HEK293 (cell line): ENCODE measurements around the gene TNFRSF8.

ENCODE experiments used
- CTCF ChIA-PET: fragments of 350-600 bp; formaldehyde crosslinking; extraction: SDS; loops from one replicate; lab custom pipeline; 2021; ENCODE audit warnings: antibody characterized with exemption; lab: Yijun Ruan, JAX
- POLR2A ChIA-PET: fragments of 300-600 bp; formaldehyde crosslinking; extraction: SDS; loops from one replicate; lab custom pipeline; 2020; ENCODE audit warnings: antibody characterized with exemption, inconsistent platforms; lab: Yijun Ruan, JAX
- H3K27ac ChIP-seq: fragments of 200-500 bp; sonication (Bioruptor generic); 2 replicates; pipeline ENCODE4 v1.5.1; 2014; ENCODE audit warnings: low read depth, low read length, control low read depth, inconsistent platforms; ENCODE audit errors: extremely low read depth
- H3K36me3 ChIP-seq, 2 experiments: fragments of 200-500 bp in 1 of 2; sonication (Bioruptor generic) in 1 of 2; 1 replicate in 1 of 2; 2 replicates in 1 of 2; pipeline ENCODE4 v1.5.1; 2014 to 2017; ENCODE audit warnings: inconsistent platforms in 2 of 2, low read length in 2 of 2; ENCODE audit not compliant: control insufficient read depth in 2 of 2, insufficient read depth in 1 of 2
- H3K4me1 ChIP-seq: fragments of 200-500 bp; sonication (Bioruptor generic); 2 replicates; pipeline ENCODE4 v1.5.1; 2014; ENCODE audit warnings: mild to moderate bottlenecking, low read length, inconsistent platforms; ENCODE audit not compliant: control insufficient read depth, insufficient read depth
- H3K4me3 ChIP-seq: 2 replicates; pipeline ENCODE4 v1.5.1; 2011; ENCODE audit warnings: low read depth, mild to moderate bottlenecking, control low read depth, low read length, moderate library complexity
- H3K9me3 ChIP-seq: fragments of 200-500 bp; sonication (Bioruptor generic); 2 replicates; pipeline ENCODE4 v1.5.1; 2014; ENCODE audit warnings: low read depth, low read length, inconsistent platforms; ENCODE audit not compliant: control insufficient read depth, insufficient read depth
- EGR2 ChIP-seq: fragments of 450-650 bp; formaldehyde crosslinking; IDR thresholded peaks from 2 replicates; pipeline ENCODE4 v1.5.1; 2016; ENCODE audit warnings: low read depth, missing biosample characterization, missing genetic modification characterization
- HOXA7 ChIP-seq: sonication (generic); formaldehyde crosslinking; IDR thresholded peaks from 2 replicates; pipeline ENCODE4 v1.8.1; 2022; ENCODE audit warnings: missing genetic modification reagents, borderline replicate concordance
- KLF10 ChIP-seq: fragments of 450-650 bp; IDR thresholded peaks from 2 replicates; pipeline ENCODE4 v1.5.1; 2018; ENCODE audit warnings: missing biosample characterization, mild to moderate bottlenecking, missing genetic modification characterization
- MYNN ChIP-seq: fragments of 450-650 bp; formaldehyde crosslinking; IDR thresholded peaks from 2 replicates; pipeline ENCODE4 v1.5.1; 2016; ENCODE audit warnings: missing biosample characterization, missing genetic modification characterization, borderline replicate concordance
- OVOL3 ChIP-seq: fragments of 450-650 bp; formaldehyde crosslinking; IDR thresholded peaks from 2 replicates; pipeline ENCODE4 v1.5.1; 2016; ENCODE audit warnings: missing biosample characterization, missing genetic modification characterization
- PRDM1 ChIP-seq: fragments of 450-650 bp; formaldehyde crosslinking; IDR thresholded peaks from 2 replicates; pipeline ENCODE4; 2016; ENCODE audit warnings: missing biosample characterization, missing genetic modification characterization
- SCRT2 ChIP-seq: fragments of 450-650 bp; formaldehyde crosslinking; IDR thresholded peaks from 2 replicates; pipeline ENCODE4 v1.5.1; 2016; ENCODE audit warnings: missing biosample characterization, missing genetic modification characterization
- SP7 ChIP-seq: fragments of 450-650 bp; formaldehyde crosslinking; IDR thresholded peaks from 2 replicates; pipeline ENCODE4 v1.5.1; 2016; ENCODE audit warnings: missing biosample characterization, missing genetic modification characterization
- YY2 ChIP-seq: fragments of 450-650 bp; formaldehyde crosslinking; IDR thresholded peaks from 2 replicates; pipeline ENCODE4 v1.5.1; 2016; ENCODE audit warnings: missing biosample characterization, missing genetic modification characterization
- ZBTB48 ChIP-seq: fragments of 450-650 bp; formaldehyde crosslinking; IDR thresholded peaks from 2 replicates; pipeline ENCODE4 v1.5.1; 2016; ENCODE audit warnings: missing biosample characterization, missing genetic modification characterization
- ZBTB8A ChIP-seq: fragments of 450-650 bp; formaldehyde crosslinking; IDR thresholded peaks from 2 replicates; pipeline ENCODE4 v1.5.1; 2016; ENCODE audit warnings: missing biosample characterization, missing genetic modification characterization
- ZFHX2 ChIP-seq: fragments of 450-650 bp; formaldehyde crosslinking; conservative IDR thresholded peaks from 2 replicates; pipeline ENCODE4 v1.5.1; 2016; ENCODE audit warnings: missing biosample characterization, missing genetic modification characterization
- ZFP3 ChIP-seq: fragments of 450-650 bp; formaldehyde crosslinking; IDR thresholded peaks from 2 replicates; pipeline ENCODE4 v1.5.1; 2016; ENCODE audit warnings: low read depth, missing biosample characterization, missing genetic modification characterization
- ZNF132 ChIP-seq: fragments of 450-650 bp; formaldehyde crosslinking; IDR thresholded peaks from 2 replicates; pipeline ENCODE4 v1.5.1; 2017; ENCODE audit warnings: missing biosample characterization, missing genetic modification characterization, borderline replicate concordance
- ZNF174 ChIP-seq: fragments of 450-650 bp; formaldehyde crosslinking; IDR thresholded peaks from 2 replicates; pipeline ENCODE4 v1.5.0; 2017; ENCODE audit warnings: missing biosample characterization, mild to moderate bottlenecking, missing genetic modification characterization
- ZNF175 ChIP-seq: fragments of 450-650 bp; formaldehyde crosslinking; IDR thresholded peaks from 2 replicates; pipeline ENCODE4 v1.5.1; 2016; ENCODE audit warnings: missing biosample characterization, missing genetic modification characterization
- ZNF19 ChIP-seq: fragments of 450-650 bp; formaldehyde crosslinking; IDR thresholded peaks from 2 replicates; pipeline ENCODE4; 2016; ENCODE audit warnings: missing biosample characterization, missing genetic modification characterization, low read depth
- ZNF214 ChIP-seq: fragments of 450-650 bp; formaldehyde crosslinking; IDR thresholded peaks from 2 replicates; pipeline ENCODE4 v1.5.1; 2017; ENCODE audit warnings: missing biosample characterization, mild to moderate bottlenecking, missing genetic modification characterization, borderline replicate concordance
- ZNF223 ChIP-seq: fragments of 450-650 bp; formaldehyde crosslinking; IDR thresholded peaks from 2 replicates; pipeline ENCODE4 v1.5.1; 2016; ENCODE audit warnings: missing biosample characterization, missing genetic modification characterization
- ZNF398 ChIP-seq: fragments of 450-650 bp; formaldehyde crosslinking; IDR thresholded peaks from 2 replicates; pipeline ENCODE4 v1.5.1; 2017; ENCODE audit warnings: missing biosample characterization, missing genetic modification characterization
- ZNF426 ChIP-seq: fragments of 450-650 bp; formaldehyde crosslinking; IDR thresholded peaks from 2 replicates; pipeline ENCODE4 v1.5.1; 2017; ENCODE audit warnings: missing biosample characterization, missing genetic modification characterization, mild to moderate bottlenecking, inconsistent platforms, moderate library complexity
- ZNF529 ChIP-seq: fragments of 450-650 bp; formaldehyde crosslinking; IDR thresholded peaks from 2 replicates; pipeline ENCODE4 v1.5.1; 2017; ENCODE audit warnings: missing genetic modification characterization, missing biosample characterization; ENCODE audit not compliant: insufficient replicate concordance
- ZNF561 ChIP-seq: fragments of 450-650 bp; IDR thresholded peaks from 2 replicates; pipeline ENCODE4 v1.5.1; 2018; ENCODE audit warnings: missing biosample characterization, missing genetic modification characterization, borderline replicate concordance
- ZNF747 ChIP-seq: fragments of 450-650 bp; formaldehyde crosslinking; IDR thresholded peaks from 2 replicates; pipeline ENCODE4 v1.5.1; 2016; ENCODE audit warnings: missing biosample characterization, missing genetic modification characterization
- ZSCAN16 ChIP-seq: fragments of 450-650 bp; formaldehyde crosslinking; IDR thresholded peaks from 2 replicates; pipeline ENCODE4 v1.5.1; 2016; ENCODE audit warnings: missing biosample characterization, missing genetic modification characterization

Gene TNFRSF8

GRCh38 chr1:12165342-12165741 lies 102.2 kb downstream of the TNFRSF8 start:
- ChIA-PET POLR2A (no interaction called here), CTCF (interaction anchor here (1.5 kb wide), 1 partner anchor 41 kb away, joined by 5 read pairs; no protein-coding TSS in a partner anchor)
- TF ChIP-seq ZBTB48 (tag by site-specific recombination), result no peak
- TF ChIP-seq ZNF561, result no peak
- TF ChIP-seq ZFP3 (tag by site-specific recombination), result no peak
- TF ChIP-seq ZNF426 (tag by site-specific recombination), result no peak
- no peak for TF ChIP-seq ZNF132 (tag by site-specific recombination)
- Histone ChIP-seq H3K36me3 (no peaks in the 10 kb centered on the region), H3K9me3 (no peaks in the 10 kb centered on the region), H3K4me1 (no peaks in the 10 kb centered on the region), H3K27ac (no peak overlapping the region), H3K4me3 (no peak overlapping the region)

DNA sequence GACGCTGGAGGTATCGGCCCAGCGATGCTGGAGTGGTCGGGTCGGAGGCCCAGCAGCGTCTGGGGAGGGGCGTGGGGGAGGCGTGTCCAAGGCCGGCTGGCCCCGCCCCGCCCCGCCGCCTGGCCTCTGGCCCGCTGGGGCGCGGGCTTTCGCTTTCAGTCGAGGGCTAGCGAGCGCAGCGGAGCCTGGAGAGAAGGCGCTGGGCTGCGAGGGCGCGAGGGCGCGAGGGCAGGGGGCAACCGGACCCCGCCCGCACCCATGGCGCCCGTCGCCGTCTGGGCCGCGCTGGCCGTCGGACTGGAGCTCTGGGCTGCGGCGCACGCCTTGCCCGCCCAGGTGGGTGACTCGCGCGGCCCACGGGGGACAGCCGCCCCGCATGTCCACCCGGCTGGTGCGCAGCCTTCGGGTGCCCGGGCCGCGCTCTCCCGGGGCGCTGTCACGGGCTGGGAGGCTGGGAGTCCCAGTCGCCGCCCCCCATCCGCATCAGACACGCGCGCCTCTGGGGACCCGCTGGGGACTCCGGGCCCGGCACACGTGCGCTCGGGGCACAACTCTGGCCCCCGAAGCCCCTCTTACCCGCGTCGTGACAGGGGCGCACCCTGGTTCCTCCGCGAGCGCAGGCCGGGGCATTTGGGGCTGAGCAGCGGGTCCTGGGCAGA lies 103.9 kb downstream of the TNFRSF8 start, which contains the start of gene TNFRSF1B:
TSS of gene TNFRSF1B (plus strand) at position 158 of the 659 bp plus-strand sequence. CDS start at position 259, 101 bp downstream.
- no peaks in the 10 kb centered on the region for H3K9me3 ChIP-seq
- POLR2A ChIA-PET, result no interaction called here
- no peaks in the 10 kb centered on the region for H3K36me3 ChIP-seq
- H3K4me3 ChIP-seq, result no peak within 1 kb of the TSS
- CTCF ChIA-PET, result interaction anchor here (1.1 to 1.5 kb wide), 3 partner anchors 41 to 42 kb away, joined by 3 to 5 read pairs (median 3); no protein-coding TSS in a partner anchor
- TF ChIP-seq SP7 (tag by site-specific recombination) (no peak), ZNF19 (tag by site-specific recombination) (no peak), KLF10 (tag by site-specific recombination) (peak; percentile 38; the same call in 1 of the 2 replicates), ZBTB8A (tag by site-specific recombination) (no peak), ZNF398 (no peak), ZNF529 (tag by site-specific recombination) (no peak), ZNF175 (no peak), ZSCAN16 (tag by site-specific recombination) (no peak)
- no peaks in the 10 kb centered on the region for H3K4me1 ChIP-seq
- H3K27ac ChIP-seq, result no peak within 1 kb of the TSS

DNA sequence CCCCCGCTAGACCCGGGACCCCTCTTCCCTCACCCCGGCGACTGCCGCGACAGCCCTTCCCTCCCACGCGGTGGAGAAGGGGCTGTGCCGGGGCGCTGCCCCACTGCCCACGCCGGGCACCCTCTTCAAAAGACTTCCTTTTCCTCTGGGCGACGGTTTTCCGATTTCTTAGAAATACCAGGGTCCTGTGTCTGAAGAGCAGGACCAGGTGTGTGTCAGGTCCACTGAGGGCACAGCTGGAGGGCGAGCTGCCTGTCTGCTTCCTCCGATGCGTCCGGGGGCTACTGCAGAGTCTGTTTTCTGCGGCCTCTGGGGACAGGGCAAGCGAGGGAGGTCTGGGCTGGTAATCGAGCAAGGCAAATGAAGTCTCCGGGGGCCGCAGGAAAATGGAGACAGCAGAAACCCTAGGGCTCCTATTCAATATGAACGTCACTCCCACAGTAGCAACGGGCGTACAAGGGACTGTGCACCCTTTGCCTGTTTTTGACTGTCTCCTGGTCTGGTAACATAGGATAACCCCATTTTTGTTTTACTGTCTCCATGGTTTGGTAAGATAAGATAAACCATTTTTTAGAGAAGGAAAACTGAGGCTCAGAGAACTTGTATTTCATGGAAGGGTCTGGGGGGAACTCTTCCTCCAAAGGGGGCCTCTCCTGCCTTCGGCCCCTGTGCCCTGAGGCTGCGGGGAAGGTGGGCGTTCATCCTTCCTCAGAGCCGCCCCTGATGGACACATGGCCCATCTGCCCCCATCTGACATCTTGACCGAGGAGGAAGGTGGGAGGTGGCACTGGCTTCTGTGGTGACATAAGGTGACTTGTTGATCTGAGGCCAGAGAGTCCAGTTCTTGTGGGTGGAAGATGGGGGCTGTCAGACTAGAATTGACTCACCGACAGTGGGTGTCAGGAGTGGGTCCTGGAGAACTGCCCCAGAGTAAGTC lies 104.7 kb downstream of the TNFRSF8 start:
- Histone ChIP-seq H3K4me3 (no peak overlapping the region), H3K36me3 (no peaks in the 10 kb centered on the region), H3K9me3 (no peaks in the 10 kb centered on the region), H3K4me1 (no peaks in the 10 kb centered on the region), H3K27ac (no peak overlapping the region)
- POLR2A ChIA-PET, result no interaction called here
- TF ChIP-seq MYNN (tag by site-specific recombination) (no peak), ZNF223 (tag by site-specific recombination) (no peak), YY2 (tag by site-specific recombination) (no peak), HOXA7 (no peak), SCRT2 (tag by site-specific recombination) (peak; percentile 51), ZNF214 (tag by site-specific recombination) (no peak), PRDM1 (tag by site-specific recombination) (no peak), ZFHX2 (tag by site-specific recombination) (peak; percentile 69), ZNF174 (tag by site-specific recombination) (no peak), OVOL3 (tag by site-specific recombination) (no peak), ZNF747 (tag by site-specific recombination) (no peak), EGR2 (tag by site-specific recombination) (peak; percentile 74)
- CTCF ChIA-PET, result interaction anchor here (1.5 kb wide), 1 partner anchor 42 kb away, joined by 3 read pairs; no protein-coding TSS in a partner anchor
